Measurements from ENCODE around the gene ELAC1.
A peak's percentile ranks its signal among the peaks of the same experiment; 100 is the strongest.
"Not testable (repeated sequence)": the region's sequence is repeated elsewhere in the genome, so short reads cannot be mapped to it uniquely, and the experiment has no call there.

The ELAC1 gene

GRCh38 chr18:50970006-50970405, 2.2 kb downstream of the ELAC1 start:
- FAIRE-seq (no peak), DNase-seq (ENCODE audit: insufficient read length, low spot score) (no peak)
- TF ChIP-seq, protein P1, sequence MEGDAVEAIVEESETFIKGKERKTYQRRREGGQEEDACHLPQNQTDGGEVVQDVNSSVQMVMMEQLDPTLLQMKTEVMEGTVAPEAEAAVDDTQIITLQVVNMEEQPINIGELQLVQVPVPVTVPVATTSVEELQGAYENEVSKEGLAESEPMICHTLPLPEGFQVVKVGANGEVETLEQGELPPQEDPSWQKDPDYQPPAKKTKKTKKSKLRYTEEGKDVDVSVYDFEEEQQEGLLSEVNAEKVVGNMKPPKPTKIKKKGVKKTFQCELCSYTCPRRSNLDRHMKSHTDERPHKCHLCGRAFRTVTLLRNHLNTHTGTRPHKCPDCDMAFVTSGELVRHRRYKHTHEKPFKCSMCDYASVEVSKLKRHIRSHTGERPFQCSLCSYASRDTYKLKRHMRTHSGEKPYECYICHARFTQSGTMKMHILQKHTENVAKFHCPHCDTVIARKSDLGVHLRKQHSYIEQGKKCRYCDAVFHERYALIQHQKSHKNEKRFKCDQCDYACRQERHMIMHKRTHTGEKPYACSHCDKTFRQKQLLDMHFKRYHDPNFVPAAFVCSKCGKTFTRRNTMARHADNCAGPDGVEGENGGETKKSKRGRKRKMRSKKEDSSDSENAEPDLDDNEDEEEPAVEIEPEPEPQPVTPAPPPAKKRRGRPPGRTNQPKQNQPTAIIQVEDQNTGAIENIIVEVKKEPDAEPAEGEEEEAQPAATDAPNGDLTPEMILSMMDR (IDR thresholded peaks at IDR 0.05; ENCODE audit: insufficient read depth, missing control alignments), result no peak

GRCh38 chr18:50972404-50972803, 4.6 kb downstream of the ELAC1 start:
- FAIRE-seq; DNase-seq (ENCODE audit: insufficient read length, low spot score): not testable (repeated sequence)

- FAIRE-seq (peak; percentile 91), DNase-seq (ENCODE audit: insufficient read length, low spot score) (no peak)
- TF ChIP-seq, protein P1 (IDR thresholded peaks at IDR 0.05; ENCODE audit: insufficient read depth, missing control alignments), result no peak
Measured at GRCh38 chr18:50973367-50974126, 5.7 kb downstream of the ELAC1 start.

DNA sequence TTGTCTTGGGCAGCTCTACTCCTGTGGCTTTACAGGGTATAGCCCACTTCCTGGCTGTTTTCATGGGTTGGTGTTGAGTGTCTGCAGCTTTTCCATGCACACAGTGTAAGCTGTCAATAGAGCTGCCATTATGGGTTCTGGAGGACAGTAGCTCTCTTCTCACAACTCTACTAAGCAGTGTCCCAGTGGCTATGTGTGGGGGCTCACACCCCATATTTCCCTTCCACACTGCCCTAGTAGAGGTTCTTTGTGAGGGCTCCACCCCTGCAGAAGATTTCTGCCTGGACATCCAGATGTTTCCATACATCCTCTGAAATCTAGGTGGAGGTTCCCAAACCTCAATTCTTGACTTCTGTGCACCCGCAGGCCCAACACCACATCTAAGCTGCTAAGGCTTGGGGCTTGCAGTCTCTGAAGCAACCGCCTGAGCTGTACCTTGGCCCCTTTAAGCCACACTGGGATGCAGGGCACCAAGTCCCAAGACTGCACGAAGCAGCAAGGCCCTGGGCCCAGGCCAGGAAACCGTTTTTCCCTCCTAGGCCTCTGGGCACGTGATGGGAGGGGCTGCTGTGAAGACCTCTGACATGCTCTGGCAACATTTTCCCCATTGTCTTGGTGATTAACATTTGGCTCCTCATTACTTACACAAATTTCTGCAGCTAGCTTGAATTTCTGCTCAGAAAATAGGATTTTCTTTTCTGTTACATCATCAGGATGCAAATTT, 9.4 kb downstream of the ELAC1 start:
- FAIRE-seq (no peak), DNase-seq (ENCODE audit: insufficient read length, low spot score) (no peak)
- TF ChIP-seq, protein P1 (IDR thresholded peaks at IDR 0.05; ENCODE audit: insufficient read depth, missing control alignments), result no peak

- TF ChIP-seq, protein P1 (IDR thresholded peaks at IDR 0.05; ENCODE audit: insufficient read depth, missing control alignments), result no peak
- DNase-seq (ENCODE audit: insufficient read length, low spot score), result no peak
- FAIRE-seq, result no peak
Measured at GRCh38 chr18:50981381-50981780, 13.5 kb downstream of the ELAC1 start.

GRCh38 chr18:50982086-50982801, 14.4 kb downstream of the ELAC1 start:
- DNase-seq (ENCODE audit: insufficient read length, low spot score) (no peak), FAIRE-seq (no peak)
- TF ChIP-seq, protein P1 (IDR thresholded peaks at IDR 0.05; ENCODE audit: insufficient read depth, missing control alignments), result no peak

DNA sequence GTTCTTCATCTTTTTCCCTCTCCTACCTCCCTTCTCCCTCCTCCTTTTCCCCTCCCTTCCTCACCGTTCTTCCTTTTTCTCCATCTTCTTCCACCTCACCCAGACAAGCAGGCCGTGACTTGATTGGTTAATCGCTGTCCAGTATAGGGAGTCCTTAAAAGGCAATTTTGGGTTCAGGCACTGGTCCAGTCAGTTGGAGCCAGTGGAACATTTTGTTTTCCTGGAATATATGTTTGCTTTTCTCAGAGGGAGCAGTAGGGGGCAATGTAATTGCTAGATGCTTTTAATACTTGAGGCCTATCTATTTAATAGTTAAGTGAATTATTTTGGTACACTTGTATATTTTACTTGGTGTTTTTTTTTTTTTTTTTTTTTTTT, 15.0 kb downstream of the ELAC1 start:
- TF ChIP-seq, protein P1 (IDR thresholded peaks at IDR 0.05; ENCODE audit: insufficient read depth, missing control alignments), result no peak
- no peak for FAIRE-seq
- DNase-seq (ENCODE audit: insufficient read length, low spot score), result no peak
